HCT116 (cell line): ENCODE results near the gene ACVR1B. TPM values are rescaled to one million over a fixed set of nuclear protein-coding genes. Genes with fewer than 3 reads are reported as not detected.

ENCODE experiments used
- ATAC-seq: fragments of 200-7000 bp; cut with Tn5 transposase; 2 replicates; pipeline ENCODE4 v1.9.1; 2020; ENCODE audit warnings: mild to moderate bottlenecking, moderate library complexity
- BruUV-seq: library from RNA; stranded (reverse); fragments of 400-500 nt; replicated peaks from 2 replicates; lab custom pipeline; 2021; lab: Mats Ljungman, UMichigan
- CTCF ChIA-PET: fragments of 300-600 bp; sonication (Branson Sonifier 250); formaldehyde crosslinking; loops from one replicate; lab custom pipeline; 2021; ENCODE audit warnings: antibody characterized with exemption; lab: Charles Lee
- POLR2A ChIA-PET: fragments of 300-600, 350-600 bp; sonication (Branson Sonifier 250); formaldehyde crosslinking; loops from one replicate; lab custom pipeline; 2021; ENCODE audit warnings: antibody characterized with exemption; lab: Charles Lee
- RAD21 ChIA-PET, 2 experiments: fragments of 300-600 bp; sonication (Branson Sonifier 250); formaldehyde crosslinking; loops; one replicate each; lab custom pipeline; 2023; ENCODE audit warnings: low total read pairs in 2 of 2; ENCODE audit not compliant: uncharacterized antibody in 2 of 2, unreplicated experiment in 2 of 2, low non-redundant PET in 1 of 2; lab: Charles Lee
- DNase-seq: peaks from one replicate; pipeline ENCODE4 v3.0.0-alpha.2; 2010; ENCODE audit warnings: low read depth, low spot score
- H2AFZ ChIP-seq: fragments of 200-600 bp; shearing (Covaris generic), sonication (generic); 2 replicates; pipeline ENCODE4 v1.6.1; 2017; ENCODE audit warnings: low read depth, mixed run types, mixed read lengths, antibody characterized with exemption, low read length; ENCODE audit not compliant: poor library complexity, severe bottlenecking
- H3K27ac ChIP-seq: 2 replicates; pipeline ENCODE4 v1.5.1; 2012; ENCODE audit warnings: low read depth, low read length
- H3K27me3 ChIP-seq: fragments of 200-600 bp; sonication (generic); 2 replicates; pipeline ENCODE4 v1.6.1; 2016; ENCODE audit warnings: mixed run types, low read length, mixed read lengths; ENCODE audit not compliant: insufficient read depth
- H3K36me3 ChIP-seq, 2 experiments: fragments of 200-500 bp in 1 of 2; fragments of 200-600 bp in 1 of 2; sonication (Bioruptor generic) in 1 of 2; sonication (generic) in 1 of 2; 2 replicates each; pipeline versions ENCODE4 v1.5.1 to v1.6.1; 2014 to 2016; ENCODE audit warnings: low read length in 2 of 2, inconsistent platforms in 1 of 2, mixed read lengths in 1 of 2, mixed run types in 1 of 2; ENCODE audit not compliant: insufficient read depth in 2 of 2, control insufficient read depth in 1 of 2
- H3K4me1 ChIP-seq, 2 experiments: fragments of 200-600 bp in 1 of 2; sonication (generic) in 1 of 2; 2 replicates each; pipeline versions ENCODE4 v1.5.1 to v1.6.1; 2012 to 2017; ENCODE audit warnings: low read length in 2 of 2, inconsistent platforms in 1 of 2, mild to moderate bottlenecking in 1 of 2, mixed read lengths in 1 of 2, mixed run types in 1 of 2, moderate library complexity in 1 of 2; ENCODE audit not compliant: insufficient read depth in 2 of 2, control insufficient read depth in 1 of 2
- H3K4me2 ChIP-seq: fragments of 200-600 bp; sonication (generic); 2 replicates; pipeline ENCODE4 v1.6.1; 2017; ENCODE audit warnings: mixed run types, low read length, mixed read lengths
- H3K4me3 ChIP-seq, 2 experiments: fragments of 200-600 bp in 1 of 2; sonication (generic) in 1 of 2; replicated peaks in 1 of 2; 2 replicates each; pipeline ENCODE4 v1.5.1; 2011 to 2016; ENCODE audit warnings: low read length in 2 of 2, control low read depth in 1 of 2, low read depth in 1 of 2, mild to moderate bottlenecking in 1 of 2, mixed read lengths in 1 of 2, mixed run types in 1 of 2
- H3K79me2 ChIP-seq: fragments of 200-600 bp; sonication (generic); 2 replicates; pipeline ENCODE4 v1.6.1; 2017; ENCODE audit warnings: mild to moderate bottlenecking, mixed run types, low read length, moderate library complexity, mixed read lengths; ENCODE audit not compliant: insufficient read depth
- H3K9ac ChIP-seq: fragments of 200-600 bp; sonication (generic); 2 replicates; pipeline ENCODE4 v1.6.1; 2016; ENCODE audit warnings: low read length, mixed read lengths
- H3K9me2 ChIP-seq: fragments of 200-600 bp; sonication (generic), shearing (Covaris generic); 2 replicates; pipeline ENCODE4 v1.6.1; 2017; ENCODE audit warnings: mixed run types, mild to moderate bottlenecking, moderate library complexity; ENCODE audit not compliant: insufficient read depth
- H3K9me3 ChIP-seq, 2 experiments: fragments of 200-500 bp in 1 of 2; fragments of 200-600 bp in 1 of 2; sonication (Bioruptor generic) in 1 of 2; sonication (generic) in 1 of 2; 2 replicates each; pipeline ENCODE4 v1.6.1; 2014 to 2017; ENCODE audit warnings: low read length in 2 of 2, mixed read lengths in 2 of 2, inconsistent platforms in 1 of 2, low read depth in 1 of 2, mild to moderate bottlenecking in 1 of 2, mixed run types in 1 of 2, moderate library complexity in 1 of 2; ENCODE audit not compliant: control insufficient read depth in 1 of 2, insufficient read depth in 1 of 2
- H4K20me1 ChIP-seq: fragments of 200-600 bp; sonication (generic), shearing (Covaris generic); 2 replicates; pipeline ENCODE4 v1.6.1; 2017; ENCODE audit warnings: mixed run types, mild to moderate bottlenecking, moderate library complexity; ENCODE audit not compliant: insufficient read depth
- CEBPB ChIP-seq: IDR thresholded peaks from 2 replicates; pipeline ENCODE4 v1.6.1; 2012; ENCODE audit warnings: low read depth
- ELF1 ChIP-seq: IDR thresholded peaks from 2 replicates; pipeline ENCODE4 v1.6.1; 2012; ENCODE audit warnings: low read depth, borderline replicate concordance
- FOSL1 ChIP-seq: IDR thresholded peaks from 2 replicates; pipeline ENCODE4 v1.6.1; 2012; ENCODE audit warnings: low read depth
- REST ChIP-seq: IDR thresholded peaks from 2 replicates; pipeline ENCODE4 v1.6.1; 2012; ENCODE audit warnings: low read depth
- SIN3A ChIP-seq: IDR thresholded peaks from 2 replicates; pipeline ENCODE4 v1.6.1; 2012; ENCODE audit warnings: low read depth
- TCF7L2 ChIP-seq: IDR thresholded peaks from 2 replicates; pipeline ENCODE4 v1.7.0; 2011; ENCODE audit warnings: borderline replicate concordance, inconsistent platforms; ENCODE audit not compliant: insufficient read depth, insufficient read length; ENCODE audit errors: extremely low read depth
- ZBTB33 ChIP-seq: IDR thresholded peaks from 2 replicates; pipeline ENCODE4 v1.6.1; 2011; ENCODE audit warnings: mild to moderate bottlenecking, low read length, moderate library complexity; ENCODE audit not compliant: insufficient replicate concordance; ENCODE audit errors: extremely low read depth
- intact Hi-C: fragments of 100-400 bp; cut with micrococcal nuclease; formaldehyde crosslinking; loops from 2 replicates; pipeline ENCODE4 v1.10.0; 2022
- total RNA-seq: library from RNA; stranded (reverse); gene quantifications from one replicate; pipeline ENCODE4 v1.2.1, GENCODE V29; 2021; ENCODE audit not compliant: unreplicated experiment

ACVR1B gene
- total RNA-seq, 1 experiment from 2014 or later, result 22.7 TPM

GRCh38 chr12:52009081-52009751 is 57.7 kb downstream of the ACVR1B start:
- Histone ChIP-seq H3K27ac (no peak overlapping the region), H3K4me3 (no peak overlapping the region), H3K9me3 (no peaks in the 10 kb centered on the region), H3K4me1 (peaks cover 0 to 2% of the 10 kb centered on the region in 2 experiments; a peak in 2 of 4 replicates), H4K20me1 (no peaks in the 10 kb centered on the region), H3K4me2 (no peak overlapping the region), H3K9ac (no peak overlapping the region), H3K27me3 (no peaks in the 10 kb centered on the region), H3K79me2 (no peaks in the 10 kb centered on the region), H3K36me3 (no peaks in the 10 kb centered on the region), H2AFZ (no peak overlapping the region), H3K9me2 (no peaks in the 10 kb centered on the region)
- TF ChIP-seq ZBTB33, result no peak
- TF ChIP-seq FOSL1, result no peak
- no peak for TF ChIP-seq TCF7L2
- TF ChIP-seq ELF1, result no peak
- no peak for TF ChIP-seq REST
- TF ChIP-seq CEBPB, result no peak
- no peak for TF ChIP-seq SIN3A
- no peak for DNase-seq
- BruUV-seq, result no TSS peak
- RAD21 ChIA-PET, result no interaction called here
- CTCF ChIA-PET, result no interaction called here
- ATAC-seq, result no peak
- intact Hi-C loops, result no loop called here
- POLR2A ChIA-PET, result interaction anchor here (1.1 kb wide), 1 partner anchor 16 kb away, joined by 4 read pairs; no protein-coding TSS in a partner anchor
